ENCODE results near the gene KLHL22. TPM values are rescaled to one million over a fixed set of nuclear protein-coding genes. Genes with fewer than 3 reads are reported as not detected.
"Not testable (repeated sequence)": the region's sequence is repeated elsewhere in the genome, so short reads cannot be mapped to it uniquely, and the experiment has no call there.

The KLHL22 gene
- total RNA-seq, 2 donors from 2014 or later: 21.4 to 26.5 TPM

DNA sequence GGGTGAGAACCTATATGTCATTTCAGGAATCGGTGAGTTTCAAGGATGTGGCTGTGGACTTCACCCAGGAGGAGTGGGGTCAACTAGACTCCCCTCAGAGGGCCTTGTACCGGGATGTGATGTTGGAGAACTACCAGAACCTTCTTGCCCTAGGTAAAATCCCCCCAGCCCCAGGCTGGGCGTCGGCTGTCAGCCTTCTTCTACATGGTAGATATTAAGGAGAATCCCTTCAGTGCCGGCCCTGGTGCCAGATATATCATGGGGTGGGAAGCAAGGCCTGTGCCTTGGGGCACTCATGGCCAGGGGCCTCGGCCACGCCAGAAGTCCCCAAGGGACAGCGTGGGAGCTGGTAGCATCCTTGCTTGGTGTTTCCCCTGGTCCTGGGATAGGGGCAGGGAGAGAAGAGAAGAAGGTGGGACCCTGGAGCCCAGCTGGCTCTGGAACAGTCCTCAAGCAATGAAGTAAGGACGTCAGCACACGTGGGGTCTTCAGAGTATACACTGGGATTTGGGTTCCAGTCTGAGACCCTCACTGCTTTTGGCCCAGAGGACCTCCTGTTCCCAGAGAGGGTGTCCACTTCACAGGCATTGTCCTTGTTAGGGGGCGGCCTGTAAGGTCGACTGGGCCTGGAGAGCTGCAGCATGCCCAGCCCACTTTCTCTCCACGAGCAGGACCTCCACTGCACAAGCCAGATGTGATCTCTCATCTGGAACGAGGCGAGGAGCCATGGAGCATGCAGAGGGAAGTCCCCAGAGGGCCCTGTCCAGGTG is 94.8 kb downstream of the KLHL22 start:
- DNase-seq: no peak
- H3K4me3 Mint-ChIP-seq: no peak overlapping the region

DNA sequence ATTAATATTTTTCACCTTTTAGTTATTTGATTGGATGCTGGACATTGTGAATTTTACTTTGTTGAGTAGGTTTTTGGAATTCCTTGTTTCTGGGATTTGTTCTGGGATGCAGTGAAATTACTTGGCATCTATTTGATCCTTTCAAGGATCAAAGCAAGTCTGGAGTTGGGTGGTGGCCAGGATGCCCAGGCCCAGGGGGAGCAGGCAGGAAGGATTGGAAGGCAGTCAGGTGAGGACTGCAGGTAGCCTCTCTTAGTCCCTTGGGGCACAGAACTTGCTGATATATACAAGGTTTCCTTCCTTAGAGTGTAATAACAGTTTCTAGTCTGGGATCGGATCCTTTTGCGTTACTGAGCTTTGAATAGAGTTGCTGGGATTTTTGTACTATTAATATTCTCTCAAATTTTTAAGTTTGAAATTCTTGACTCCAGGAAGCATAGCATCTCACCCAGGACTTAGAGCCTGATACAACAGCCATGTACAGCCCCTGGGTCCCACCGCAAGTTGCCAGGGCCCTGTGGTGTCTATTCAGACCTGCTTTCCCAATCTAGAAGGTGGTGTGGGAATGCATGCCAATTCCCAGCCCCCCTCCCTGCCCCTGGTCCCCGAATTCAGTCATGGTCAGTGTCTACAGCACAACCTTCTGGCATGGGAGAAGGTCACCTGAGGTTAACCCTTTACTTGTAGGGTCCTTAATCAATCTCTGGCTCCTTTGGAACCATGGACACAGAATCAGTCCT is 95.6 kb downstream of the KLHL22 start:
- Mint-ChIP-seq H3K9me3 (no peaks in the 10 kb centered on the region), H3K36me3 (ENCODE audit: insufficient read depth in 2 of 2) (peaks cover 0 to under 1% of the 10 kb centered on the region in 2 donors), H3K27ac (no peak overlapping the region), H3K4me1 (ENCODE audit: low read depth) (peaks cover 24% of the 10 kb centered on the region), H3K27me3 (ENCODE audit: low read depth) (no peaks in the 10 kb centered on the region), H3K4me3 (no peak overlapping the region)
- ATAC-seq (replicated peaks in 1 of 2) (no peak), DNase-seq (no peak)

More for the DNA sequence above, 94.8 kb downstream of the KLHL22 start:
- Mint-ChIP-seq H3K27ac (no peak overlapping the region), H3K36me3 (ENCODE audit: insufficient read depth in 2 of 2) (peaks cover 0 to 2% of the 10 kb centered on the region in 2 donors), H3K9me3 (no peaks in the 10 kb centered on the region), H3K4me1 (ENCODE audit: low read depth) (peaks cover 17% of the 10 kb centered on the region), H3K27me3 (ENCODE audit: low read depth) (no peaks in the 10 kb centered on the region)
- ATAC-seq (replicated peaks in 1 of 2): no peak

GRCh38 chr22:20398420-20398819 is 97.2 kb downstream of the KLHL22 start:
- Mint-ChIP-seq H3K9me3 (no peaks in the 10 kb centered on the region), H3K4me3 (no peak overlapping the region), H3K4me1 (ENCODE audit: low read depth) (peaks cover 29% of the 10 kb centered on the region), H3K36me3 (ENCODE audit: insufficient read depth in 2 of 2) (no peaks in the 10 kb centered on the region), H3K27me3 (ENCODE audit: low read depth) (no peaks in the 10 kb centered on the region), H3K27ac (no peak overlapping the region)
- no peak for DNase-seq
- ATAC-seq (replicated peaks in 1 of 2): no peak

- H3K9me3 Mint-ChIP-seq: no peaks in the 10 kb centered on the region
- no peak overlapping the region for H3K27ac Mint-ChIP-seq
- H3K4me3 Mint-ChIP-seq: no peak overlapping the region
- peaks cover 29% of the 10 kb centered on the region for H3K4me1 Mint-ChIP-seq (ENCODE audit: low read depth)
- DNase-seq: no peak
- no peak for ATAC-seq (replicated peaks in 1 of 2)
- no peaks in the 10 kb centered on the region for H3K36me3 Mint-ChIP-seq (ENCODE audit: insufficient read depth in 2 of 2)
- H3K27me3 Mint-ChIP-seq (ENCODE audit: low read depth): no peaks in the 10 kb centered on the region
These were observed 98.1 kb downstream of the KLHL22 start for GRCh38 chr22:20397498-20397897.

DNA sequence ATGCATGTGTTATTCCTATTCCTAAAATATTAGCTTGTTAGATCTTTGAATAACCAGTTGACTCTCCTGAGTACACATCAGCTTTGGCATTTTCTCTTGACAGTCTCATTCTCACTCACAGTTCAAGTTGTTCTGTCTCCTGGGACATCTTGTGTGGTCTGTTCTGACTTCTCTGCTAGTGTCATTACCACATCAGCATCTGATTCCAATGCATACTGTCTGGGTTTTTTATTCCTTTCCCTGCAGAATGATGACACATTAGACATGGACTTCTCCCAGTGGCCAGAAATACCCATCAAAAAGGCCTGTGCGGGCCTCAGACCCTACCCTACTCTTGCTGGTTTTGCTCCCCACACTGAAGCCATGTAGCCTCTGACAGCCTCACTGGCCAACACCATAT is 99.0 kb downstream of the KLHL22 start:
- H3K27ac Mint-ChIP-seq: no peak overlapping the region
- ATAC-seq (replicated peaks in 1 of 2) (no peak), DNase-seq (no peak)
- peaks cover 29% of the 10 kb centered on the region for H3K4me1 Mint-ChIP-seq (ENCODE audit: low read depth)
- no peaks in the 10 kb centered on the region for H3K27me3 Mint-ChIP-seq (ENCODE audit: low read depth)
- no peaks in the 10 kb centered on the region for H3K9me3 Mint-ChIP-seq
- H3K4me3 Mint-ChIP-seq: no peak overlapping the region
- H3K36me3 Mint-ChIP-seq (ENCODE audit: insufficient read depth in 2 of 2): no peaks in the 10 kb centered on the region

DNA sequence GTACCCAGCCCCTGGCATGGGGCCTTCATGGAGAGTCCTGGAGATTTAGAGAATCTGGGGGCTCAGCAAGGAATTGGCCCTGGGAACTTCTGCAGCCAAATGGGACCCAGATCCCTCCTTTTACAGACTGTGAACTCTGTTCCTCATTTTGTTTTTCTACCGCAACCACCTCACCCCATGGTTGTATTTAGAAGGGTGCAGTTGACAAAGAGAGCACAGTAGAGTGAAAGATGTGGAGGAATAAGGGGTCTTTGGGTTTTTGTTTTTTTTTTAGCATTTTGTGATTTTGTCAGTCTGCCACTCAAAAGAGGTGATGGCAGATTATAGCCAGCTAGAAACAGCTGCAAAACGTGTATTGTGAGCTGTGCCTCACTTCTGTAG is 99.7 kb downstream of the KLHL22 start:
- peak overlapping the region; percentile 90 to 91 for H3K4me3 Mint-ChIP-seq
- H3K27ac Mint-ChIP-seq: no peak overlapping the region
- peaks cover 29% of the 10 kb centered on the region for H3K4me1 Mint-ChIP-seq (ENCODE audit: low read depth)

DNA sequence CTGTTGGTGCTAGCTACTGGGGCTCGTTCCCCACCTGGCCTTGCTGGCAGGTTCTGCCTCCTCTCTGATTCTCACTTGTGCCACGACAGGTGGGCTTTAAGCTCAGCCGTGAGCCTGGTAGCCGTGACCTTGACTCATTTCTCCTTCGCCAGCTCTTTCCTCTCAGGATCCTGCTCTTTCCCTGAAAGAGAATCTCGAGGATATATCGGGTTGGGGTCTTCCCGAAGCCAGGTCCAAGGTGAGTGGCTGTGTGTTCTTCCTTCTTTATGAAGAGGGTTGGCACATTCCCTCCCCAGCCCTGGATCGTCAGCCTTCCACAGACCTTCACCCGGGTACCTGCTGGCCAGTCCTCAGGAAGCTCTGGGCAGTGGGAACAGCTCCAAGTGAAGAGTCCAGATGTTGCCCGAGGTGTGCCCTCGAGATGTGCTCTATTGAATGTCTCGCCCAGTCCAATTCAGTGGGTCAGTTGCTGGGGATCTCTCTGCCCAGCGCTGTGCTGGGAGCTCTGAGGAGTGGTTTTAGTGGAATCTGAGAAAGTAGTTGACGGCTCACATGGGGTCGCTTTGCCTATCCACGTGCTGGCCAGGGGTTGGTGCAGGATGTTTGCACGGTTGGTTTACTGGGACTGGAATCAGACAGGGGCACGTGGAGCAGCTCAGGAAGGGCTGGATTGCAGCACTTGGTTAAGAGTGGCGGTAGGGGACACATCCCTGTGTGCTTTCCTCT is 100.3 kb downstream of the KLHL22 start:
- H3K4me1 Mint-ChIP-seq (ENCODE audit: low read depth): peaks cover 29% of the 10 kb centered on the region
- H3K27ac Mint-ChIP-seq: peak overlapping the region; percentile 61
- DNase-seq: no peak

More for the DNA sequence above, 99.7 kb downstream of the KLHL22 start:
- no peak for ATAC-seq (replicated peaks in 1 of 2)
- Mint-ChIP-seq H3K9me3 (no peaks in the 10 kb centered on the region), H3K27me3 (ENCODE audit: low read depth) (no peaks in the 10 kb centered on the region), H3K36me3 (ENCODE audit: insufficient read depth in 2 of 2) (no peaks in the 10 kb centered on the region)
- DNase-seq: no peak

GRCh38 chr22:20393705-20394476 is 101.7 kb downstream of the KLHL22 start, which contains the start of gene ZNF74:
Gene ZNF74 (plus strand): TSS chr22:20394151. CDS start chr22:20394629, 478 bp downstream.
- Mint-ChIP-seq H3K36me3 (ENCODE audit: insufficient read depth in 2 of 2) (no peaks in the 10 kb centered on the region), H3K4me1 (ENCODE audit: low read depth) (peaks cover 29% of the 10 kb centered on the region), H3K9me3 (peaks cover 1 to 2% of the 10 kb centered on the region in 2 donors), H3K4me3 (peak within 1 kb of the TSS; percentile 90 to 91), H3K27ac (peak within 1 kb of the TSS; percentile 84), H3K27me3 (ENCODE audit: low read depth) (no peaks in the 10 kb centered on the region)
- ATAC-seq (replicated peaks in 1 of 2) (peak; percentile 91 to 92), DNase-seq (peak; percentile 82 to 83)

More for the DNA sequence above, 100.3 kb downstream of the KLHL22 start:
- Mint-ChIP-seq H3K4me3 (peak overlapping the region; percentile 90 to 91), H3K9me3 (no peaks in the 10 kb centered on the region), H3K36me3 (ENCODE audit: insufficient read depth in 2 of 2) (no peaks in the 10 kb centered on the region), H3K27me3 (ENCODE audit: low read depth) (no peaks in the 10 kb centered on the region)
- no peak for ATAC-seq (replicated peaks in 1 of 2)

DNA sequence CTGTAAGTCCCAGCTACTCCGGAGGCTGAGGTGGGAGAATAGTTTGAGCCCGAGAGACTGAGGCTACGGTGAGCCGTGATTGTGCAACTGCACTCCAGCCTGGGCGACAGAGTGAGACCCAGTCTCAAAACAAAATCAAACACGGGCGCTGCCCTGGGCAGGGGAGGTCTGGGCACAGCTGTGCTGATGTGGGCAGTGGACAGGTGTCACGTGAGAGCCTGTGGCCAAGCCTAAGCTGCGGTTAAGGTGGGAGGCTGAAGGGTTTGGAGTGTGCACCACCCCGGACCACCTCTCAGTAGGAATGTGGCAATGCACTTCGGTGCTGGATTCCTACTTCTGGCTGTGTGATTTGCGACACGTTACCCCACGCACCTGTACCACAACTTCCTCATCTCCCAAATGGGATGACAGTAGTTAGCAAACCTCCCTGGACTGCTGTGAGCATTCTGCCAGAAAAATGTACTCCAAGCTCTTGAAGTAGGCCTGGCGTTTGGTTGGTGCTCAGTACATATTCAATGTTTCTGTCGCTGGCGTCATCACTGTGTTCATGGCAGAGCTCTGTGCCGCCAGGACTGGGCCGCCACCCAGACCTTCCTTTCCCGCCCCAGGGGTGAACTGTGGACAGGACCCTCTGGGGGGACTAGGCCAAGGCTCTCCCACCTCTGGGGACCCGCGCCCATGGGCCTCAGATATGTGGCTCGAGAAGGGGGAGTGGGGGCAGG is 102.5 kb downstream of the KLHL22 start:
- Mint-ChIP-seq H3K36me3 (ENCODE audit: insufficient read depth in 2 of 2) (no peaks in the 10 kb centered on the region), H3K4me1 (ENCODE audit: low read depth) (peaks cover 29% of the 10 kb centered on the region), H3K9me3 (peaks cover 1 to 2% of the 10 kb centered on the region in 2 donors), H3K27me3 (ENCODE audit: low read depth) (no peaks in the 10 kb centered on the region), H3K4me3 (peak overlapping the region; percentile 90 to 91), H3K27ac (no peak overlapping the region)
- ATAC-seq (replicated peaks in 1 of 2) (no peak), DNase-seq (no peak)

GRCh38 chr22:20392365-20392881 is 103.2 kb downstream of the KLHL22 start:
- H3K4me3 Mint-ChIP-seq; H3K27ac Mint-ChIP-seq; H3K27me3 Mint-ChIP-seq (ENCODE audit: low read depth); H3K9me3 Mint-ChIP-seq; ATAC-seq (replicated peaks in 1 of 2); DNase-seq; H3K36me3 Mint-ChIP-seq (ENCODE audit: insufficient read depth in 2 of 2): not testable (repeated sequence)
- peaks cover 26% of the 10 kb centered on the region for H3K4me1 Mint-ChIP-seq (ENCODE audit: low read depth)
